Hematopoietic multipotent progenitor cell treated with erythropoietin and hydrocortisone succinate and interleukin-3 and kit ligand, for 8 days (in vitro differentiated cells): Measurements from ENCODE around the gene C17orf100.
"Not testable (repeated sequence)": the region's sequence is repeated elsewhere in the genome, so short reads cannot be mapped to it uniquely, and the experiment has no call there.

Source experiments
- DNase-seq: peaks from one replicate; pipeline ENCODE4 v3.0.0-alpha.2; 2015

C17orf100 gene

DNA sequence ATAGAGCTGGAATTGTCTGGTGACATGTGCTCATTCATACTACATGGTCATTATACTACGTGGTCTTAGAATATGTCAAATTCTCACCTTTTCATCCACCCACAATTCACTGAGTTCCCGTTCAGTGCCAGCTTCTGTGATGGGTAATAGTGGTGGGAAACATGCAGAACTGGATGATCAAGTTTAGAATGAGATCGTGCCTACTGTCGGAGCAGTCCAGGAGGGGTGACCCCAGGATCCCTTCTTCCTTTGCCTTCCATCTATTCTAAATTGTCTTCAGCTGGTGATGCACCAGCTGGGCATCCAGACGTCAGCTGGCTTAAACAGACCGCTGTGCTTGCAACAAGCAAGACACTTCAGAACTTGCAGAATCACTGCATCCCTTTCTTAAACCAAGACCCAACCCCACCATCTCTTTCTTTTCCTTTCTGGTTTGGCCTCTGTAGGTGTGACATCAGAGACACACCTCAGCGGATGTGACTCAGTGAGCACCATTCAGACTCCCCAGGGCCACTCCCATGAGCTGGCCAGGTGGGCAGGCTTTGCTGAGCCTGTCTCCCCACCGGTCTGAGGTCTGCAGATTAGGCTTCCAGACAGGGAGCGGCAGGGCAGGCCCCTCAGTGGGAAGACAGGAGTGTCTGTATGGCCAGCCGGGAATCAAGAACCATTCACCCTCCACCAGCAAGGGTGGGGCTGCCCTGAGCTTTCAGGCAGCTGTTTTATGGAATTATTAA is 18.1 kb downstream of the C17orf100 start:
- no peak for DNase-seq

DNA sequence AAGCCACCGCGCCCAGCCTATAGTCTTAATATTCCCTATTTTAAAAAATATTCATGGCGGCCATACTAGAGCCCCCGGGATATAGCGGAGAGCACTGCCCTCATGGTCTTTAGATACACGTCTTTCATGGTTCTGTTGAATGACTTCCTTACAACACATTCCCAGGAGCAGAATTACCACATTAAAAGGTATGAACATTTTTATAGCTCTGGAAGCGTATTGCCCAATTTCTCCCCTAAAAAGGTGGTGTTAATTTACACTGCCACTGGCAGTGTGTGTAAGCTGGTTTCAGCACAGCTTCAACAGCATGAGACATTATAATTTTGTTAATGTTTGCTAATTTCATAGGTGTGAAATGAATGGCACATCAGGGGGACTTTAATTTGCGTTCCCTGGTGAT is 19.0 kb downstream of the C17orf100 start:
- DNase-seq, result no peak

DNA sequence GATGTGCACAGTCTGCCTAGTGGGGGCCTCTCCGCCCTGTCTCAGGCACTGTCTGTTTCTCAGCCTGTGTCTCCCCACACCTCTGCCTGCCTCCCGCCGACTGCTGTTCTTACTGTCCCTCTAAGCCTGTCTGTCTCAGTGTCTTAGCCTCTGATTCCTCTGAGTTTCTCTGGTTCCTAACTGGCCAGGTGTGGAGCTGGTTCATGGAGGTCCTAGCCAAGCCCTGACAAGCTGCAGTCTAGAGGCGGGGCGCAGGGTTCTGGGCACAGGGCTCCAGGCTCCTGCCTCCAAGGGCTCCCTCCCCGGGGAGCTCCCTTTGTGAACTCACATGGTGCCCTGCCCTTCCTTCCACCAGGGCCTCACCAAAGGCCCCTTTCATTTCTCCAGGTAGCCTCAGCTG is 19.4 kb downstream of the C17orf100 start:
- DNase-seq, result no peak

DNA sequence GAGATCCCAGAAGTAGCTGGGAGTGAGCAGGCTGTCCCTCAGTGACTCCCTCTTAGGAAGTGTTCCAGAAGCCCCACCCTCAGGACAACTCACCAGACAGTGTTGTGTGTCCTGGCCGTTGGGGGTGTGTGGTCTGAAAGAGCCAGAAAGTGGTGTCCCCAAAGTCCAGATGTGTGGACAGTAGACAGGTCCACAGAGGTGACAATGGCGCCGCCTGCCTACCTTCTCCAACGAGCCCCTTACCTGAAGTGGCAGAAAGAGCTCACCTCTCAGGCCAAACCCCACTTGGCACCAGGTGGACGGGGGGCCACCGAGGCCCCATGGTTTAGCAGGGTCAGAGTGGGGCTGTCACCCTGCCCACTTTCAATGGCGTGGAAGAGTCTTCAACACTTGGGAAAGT is 19.9 kb downstream of the C17orf100 start:
- no peak for DNase-seq

DNA sequence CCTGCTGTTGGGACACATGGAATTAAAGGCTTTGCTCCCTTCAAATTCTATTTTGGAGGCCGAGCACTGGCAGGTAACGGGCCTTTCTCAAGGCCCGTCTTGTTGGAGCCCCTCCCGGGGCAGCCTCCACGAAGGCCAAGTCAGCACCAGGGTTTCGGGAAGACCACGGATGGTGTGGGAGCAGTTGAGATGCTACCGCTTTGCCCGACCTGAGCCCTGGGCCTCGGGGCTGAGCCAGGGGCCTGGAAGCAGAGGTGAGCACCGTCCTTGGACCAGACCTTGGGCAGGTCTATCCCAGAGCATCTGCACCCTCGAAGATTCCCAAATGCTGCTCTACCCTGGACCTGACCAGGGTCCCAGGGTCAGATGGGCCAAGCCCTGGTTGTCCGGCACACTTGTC is 23.0 kb downstream of the C17orf100 start:
- no peak for DNase-seq

DNA sequence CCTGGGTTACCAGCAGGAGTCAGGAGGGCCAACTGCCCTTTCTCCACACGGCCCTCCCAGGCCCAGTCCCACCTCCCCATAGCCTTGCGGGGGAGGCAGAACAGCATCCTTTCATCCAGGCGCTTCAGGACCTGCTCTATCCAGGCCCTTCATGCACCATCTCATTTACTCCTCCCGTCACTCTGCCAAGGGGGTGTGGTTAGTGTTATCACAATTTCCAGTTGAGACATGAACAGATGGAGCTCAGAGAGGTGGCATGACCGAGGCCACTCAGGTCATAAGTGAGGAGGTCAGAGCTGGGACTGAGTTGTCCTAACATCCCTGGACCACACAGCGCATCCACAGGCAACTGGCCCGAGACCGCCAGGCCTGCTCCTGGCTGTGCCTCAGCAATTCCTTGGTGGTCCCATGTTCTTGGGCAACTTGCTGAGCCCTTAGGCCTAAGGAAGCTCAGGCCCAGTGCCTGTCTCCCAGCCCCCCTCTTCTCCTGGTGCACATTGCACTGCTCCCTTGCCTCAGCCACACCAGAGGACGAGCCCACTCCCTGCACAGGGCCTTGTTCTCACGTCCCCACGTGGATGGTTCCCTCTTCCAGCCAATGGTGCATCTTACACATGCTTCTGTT is 23.8 kb downstream of the C17orf100 start:
- peak; percentile 89 for DNase-seq

DNA sequence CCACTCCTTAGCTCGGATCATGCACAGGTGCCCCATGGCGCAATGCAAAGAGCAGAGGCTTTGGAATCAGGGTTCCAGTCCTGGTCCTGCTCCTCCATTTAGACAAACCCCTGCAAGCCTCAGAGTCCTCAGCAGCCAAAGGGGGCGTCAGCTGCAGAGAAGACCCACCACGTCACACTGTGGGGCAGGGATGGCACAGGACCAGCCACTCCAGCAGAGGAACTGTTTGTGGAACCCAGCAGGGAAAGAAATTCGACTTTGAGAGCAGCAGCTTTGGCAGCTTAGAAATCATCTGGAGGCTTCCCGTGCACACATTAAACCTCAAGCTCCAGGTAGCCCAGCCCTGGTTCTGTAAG is 25.2 kb downstream of the C17orf100 start:
- DNase-seq, result no peak

DNA sequence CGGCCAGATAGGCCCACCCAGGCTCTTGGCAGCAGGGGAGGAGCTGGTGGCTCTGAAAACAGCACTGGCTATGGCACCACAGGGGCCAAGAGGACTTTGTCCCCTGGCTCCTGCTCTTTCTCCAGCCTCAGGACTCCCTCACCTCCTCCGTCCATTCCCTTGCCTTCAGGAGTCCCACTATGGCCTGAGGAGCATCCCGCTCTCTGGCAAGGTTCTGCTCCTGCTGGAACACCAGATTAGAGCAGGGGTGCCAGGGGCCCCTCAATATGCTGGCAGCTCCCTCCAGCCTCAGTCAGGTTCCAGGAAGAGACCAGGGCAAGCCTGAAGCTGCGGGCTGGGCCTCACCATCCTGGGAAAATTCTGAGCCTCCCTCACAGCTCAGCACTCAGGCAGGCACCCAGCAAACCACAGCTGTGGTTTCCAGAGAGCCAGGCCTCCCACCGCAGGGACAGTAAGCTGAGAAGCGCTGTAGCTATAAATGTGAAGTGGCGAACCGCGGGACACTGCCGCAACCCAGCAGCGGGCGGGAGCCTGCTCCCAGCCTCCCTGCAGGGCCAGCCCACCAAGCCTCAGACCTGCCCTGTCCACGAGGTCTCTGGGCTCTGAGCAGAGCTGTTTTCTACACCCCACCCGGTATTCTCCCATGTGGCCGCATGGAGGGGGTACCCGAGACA is 25.7 kb downstream of the C17orf100 start:
- DNase-seq, result no peak

DNA sequence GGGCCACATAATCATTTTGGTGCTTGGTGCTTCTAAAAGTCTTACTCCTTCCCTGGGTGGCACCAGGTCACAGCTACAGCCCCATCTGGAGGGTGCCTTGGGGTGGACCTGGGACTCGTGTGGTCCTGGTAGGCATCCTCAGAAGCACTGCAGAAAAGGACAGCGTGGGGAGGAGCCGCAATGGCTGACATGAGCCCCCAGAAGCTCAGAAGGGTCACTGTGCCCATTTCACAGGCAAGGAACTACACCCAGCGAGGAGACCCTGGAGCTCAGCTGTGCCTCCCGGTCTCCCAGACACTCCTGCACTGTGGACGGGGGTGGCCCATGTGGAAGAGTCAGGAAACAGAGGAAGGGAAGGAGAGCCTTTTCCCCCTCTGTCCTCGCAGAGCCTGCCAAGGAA is 26.4 kb downstream of the C17orf100 start:
- DNase-seq, result no peak

DNA sequence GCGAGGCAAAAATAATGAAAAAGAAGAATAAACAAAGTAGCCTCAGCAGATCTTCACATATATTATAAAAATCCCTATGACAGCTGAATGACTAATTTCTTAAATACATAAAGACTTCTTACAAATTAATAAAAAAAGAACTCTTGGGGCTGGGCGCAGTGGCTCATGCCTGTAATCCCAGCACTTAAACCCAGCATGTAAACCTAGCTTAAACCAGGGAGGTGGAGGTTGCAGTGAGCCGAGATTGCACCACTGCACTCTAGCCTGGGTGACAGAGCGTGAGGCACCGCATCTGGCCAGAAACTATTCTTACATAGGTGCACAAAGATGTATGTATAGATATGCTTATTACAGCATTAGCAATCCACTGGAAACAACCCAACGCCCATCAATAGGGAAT is 27.7 kb downstream of the C17orf100 start:
- no peak for DNase-seq

DNA sequence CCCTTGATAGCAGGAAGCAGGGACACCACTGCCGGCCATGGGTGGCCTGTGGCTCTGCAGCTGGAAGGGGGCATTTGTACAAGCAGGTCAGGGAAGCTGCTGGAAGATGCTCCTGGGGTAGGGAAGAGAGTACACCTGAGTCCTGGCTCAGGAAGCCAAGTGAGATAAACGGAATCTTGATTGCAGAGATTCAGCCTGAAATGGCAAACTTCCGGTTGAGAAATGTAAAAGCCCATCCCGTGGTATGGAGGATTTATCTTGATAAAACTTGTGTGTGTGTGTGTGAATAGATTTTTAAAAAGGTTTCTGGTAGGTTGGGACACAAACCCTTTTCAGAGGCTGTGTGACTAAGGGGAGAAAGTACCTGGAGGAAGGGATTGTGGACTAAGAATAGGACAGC is 29.6 kb downstream of the C17orf100 start:
- DNase-seq, result no peak

DNA sequence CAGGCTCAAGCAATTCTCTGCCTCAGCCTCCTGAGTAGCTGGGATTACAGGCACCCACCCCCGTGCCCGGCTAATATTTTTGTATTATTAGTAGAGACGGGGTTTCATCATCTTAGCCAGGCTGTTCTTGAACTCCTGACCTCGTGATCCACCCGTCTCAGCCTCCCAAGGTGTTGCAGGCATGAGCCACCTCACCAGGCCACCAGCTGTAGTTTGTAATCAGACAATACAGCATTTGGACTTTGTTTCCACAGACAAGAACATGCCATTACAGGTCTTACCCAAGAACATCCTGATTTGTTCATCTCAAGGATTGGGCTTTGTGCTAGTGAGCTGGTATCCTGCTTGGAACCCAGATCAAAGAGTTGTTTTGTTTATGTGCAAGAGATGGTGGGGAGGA is 30.1 kb downstream of the C17orf100 start:
- DNase-seq, result no peak

DNA sequence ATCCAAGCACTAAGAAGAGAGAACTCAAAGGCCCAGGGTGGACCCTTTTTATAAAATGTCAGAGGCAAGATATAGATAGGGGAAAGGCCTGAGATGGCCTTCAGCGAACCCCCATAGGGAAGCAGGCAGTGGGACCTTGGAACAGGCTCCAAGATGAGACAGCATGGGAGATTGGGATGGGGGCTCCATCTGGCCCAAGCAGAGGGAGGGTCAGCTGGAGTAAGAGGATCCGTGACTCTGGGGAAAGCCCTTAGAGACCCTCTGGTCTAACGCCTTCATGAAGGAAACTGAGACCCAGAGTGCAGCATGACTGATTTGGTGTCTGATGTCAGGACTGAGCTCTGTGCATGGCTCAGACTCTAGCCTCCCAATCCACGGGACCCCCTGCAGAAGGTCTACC is 30.8 kb downstream of the C17orf100 start:
- DNase-seq, result no peak

DNA sequence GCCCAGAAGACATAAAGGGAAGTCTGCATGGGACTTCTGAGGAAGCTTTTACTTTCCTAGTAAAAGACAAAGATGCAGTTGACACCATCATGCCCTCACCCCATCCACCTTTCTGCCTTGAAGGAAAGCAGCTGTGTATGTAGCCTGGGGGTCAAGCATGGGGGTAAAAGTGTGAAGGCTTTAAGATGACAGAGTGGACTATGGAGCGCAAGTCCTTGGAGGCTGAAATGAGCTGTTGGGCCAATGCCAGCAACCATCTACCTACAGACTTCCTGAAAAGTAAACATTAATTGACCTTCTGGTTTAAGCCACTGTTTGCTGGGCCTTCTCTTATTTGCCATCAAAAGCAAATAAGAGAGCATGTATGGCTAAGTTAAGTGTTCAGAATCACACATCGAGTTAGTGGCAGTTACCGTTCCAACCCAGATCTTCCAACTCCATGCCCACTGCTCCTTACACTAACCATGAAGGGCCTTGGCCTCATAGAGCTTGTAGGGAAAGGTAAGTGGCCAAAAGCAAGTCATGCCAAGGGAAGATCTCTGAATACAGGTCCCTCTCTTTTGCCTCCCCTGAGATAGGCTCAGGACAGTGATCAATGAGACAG is 31.6 kb downstream of the C17orf100 start:
- DNase-seq, result no peak

DNA sequence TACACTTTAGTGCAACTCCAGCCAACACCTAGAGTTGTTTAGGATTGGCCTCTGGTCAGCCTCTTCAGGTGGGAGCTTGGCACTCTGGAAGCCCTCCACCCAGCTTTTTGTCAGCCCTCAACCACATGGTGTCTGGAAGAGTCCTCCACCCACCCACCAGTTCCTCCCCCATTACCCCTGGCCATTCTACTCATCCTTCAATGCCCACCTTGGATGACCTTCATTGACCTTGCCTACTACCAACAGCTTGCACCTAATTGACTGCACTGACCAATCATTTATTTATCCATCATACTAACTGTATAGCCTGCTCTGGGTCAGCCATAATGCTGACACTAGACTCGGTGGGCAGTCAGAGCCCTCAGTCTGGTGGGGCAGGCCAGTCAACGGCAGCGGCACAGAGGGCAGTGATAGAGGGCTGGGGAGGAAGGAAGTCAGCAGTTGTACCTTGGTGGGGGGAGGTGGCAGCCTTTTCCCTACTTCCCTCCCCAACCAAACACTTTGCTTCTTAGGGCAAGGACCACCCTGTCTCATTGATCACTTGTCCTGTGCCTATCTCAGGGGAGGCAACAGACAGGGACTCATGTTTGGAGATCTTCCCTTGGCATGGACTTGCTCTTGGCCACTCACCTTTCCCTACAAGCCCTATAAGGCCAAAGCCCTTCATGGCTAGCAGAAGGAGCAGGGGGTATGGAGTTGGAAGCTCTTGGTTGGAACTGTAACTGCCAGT is 32.3 kb downstream of the C17orf100 start:
- DNase-seq, result no peak

DNA sequence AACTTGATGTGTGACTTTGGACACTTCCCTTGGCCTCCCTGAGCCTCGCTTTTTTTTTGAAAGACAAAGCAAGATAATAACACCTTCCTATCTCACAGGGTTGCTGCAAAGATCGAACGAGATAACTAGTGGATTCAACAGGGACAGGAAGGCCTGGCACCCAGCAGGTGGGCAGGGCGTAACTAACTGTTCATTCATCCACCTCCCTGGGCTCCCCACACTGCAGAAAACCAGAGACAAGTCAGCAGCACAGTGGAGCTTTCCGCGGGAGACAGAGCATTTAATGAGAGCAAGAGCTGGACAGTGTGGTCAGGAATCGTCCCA is 32.9 kb downstream of the C17orf100 start:
- no peak for DNase-seq

DNA sequence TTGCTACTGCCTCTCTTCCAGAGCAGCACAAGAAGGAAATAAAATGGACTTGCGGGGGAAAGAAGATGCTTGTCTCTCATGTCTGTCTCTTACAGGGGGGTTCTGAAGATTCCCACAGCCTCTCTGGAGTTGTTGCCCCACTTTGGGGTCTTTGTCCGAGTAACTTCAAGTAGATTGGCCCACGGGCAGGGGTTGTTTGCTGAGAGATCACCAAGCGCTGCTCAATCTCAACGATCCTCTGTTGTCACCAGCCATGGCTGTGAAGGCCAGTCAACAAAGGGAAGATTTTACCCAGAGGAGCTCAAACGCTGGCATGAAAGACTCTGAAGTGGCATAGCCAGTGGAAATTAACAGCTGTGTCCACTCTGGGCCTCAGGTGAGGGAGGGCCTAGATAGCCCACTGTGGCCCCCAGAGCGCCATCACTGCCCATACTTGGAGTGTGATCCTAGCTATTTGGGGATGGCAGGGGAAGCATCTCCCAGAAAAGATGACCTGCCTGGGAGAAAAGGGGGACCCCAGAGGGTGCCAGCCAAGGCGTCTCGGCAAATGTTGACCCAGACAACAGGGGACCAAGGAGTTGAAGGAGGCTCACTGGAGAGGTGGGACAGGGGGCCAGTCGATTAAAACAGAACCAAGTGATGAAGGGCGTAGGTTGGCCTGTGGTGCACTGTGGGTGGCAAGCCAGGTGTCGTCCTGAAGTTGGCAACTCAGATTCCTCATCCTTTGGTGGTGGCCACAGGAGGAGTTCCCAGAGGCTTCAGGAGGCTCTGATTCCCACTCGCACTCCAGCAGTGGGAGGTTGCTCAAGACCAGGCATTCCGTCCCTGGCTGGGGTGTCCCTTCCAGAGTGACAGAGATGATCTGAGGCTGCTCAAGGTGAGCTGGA is 33.6 kb downstream of the C17orf100 start:
- DNase-seq, result no peak

DNA sequence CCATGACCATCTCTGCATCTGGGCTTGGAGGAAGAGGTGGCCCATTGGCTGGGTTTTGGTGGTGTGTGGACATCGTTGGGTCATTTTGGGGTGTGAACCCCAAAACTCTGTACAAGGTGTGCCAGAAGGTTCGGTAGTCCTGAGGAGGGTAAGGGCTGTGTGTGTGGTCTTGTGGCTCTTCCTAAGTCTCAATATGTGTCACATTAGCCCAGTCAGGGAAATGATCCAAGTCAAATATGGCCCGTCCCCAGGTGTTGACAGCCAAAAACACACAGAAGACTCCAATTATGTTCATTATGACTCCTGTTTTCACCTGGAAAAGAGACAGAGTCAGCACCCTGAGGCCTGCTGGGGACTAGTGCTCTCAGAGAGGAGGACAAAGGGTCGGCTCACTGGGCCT is 34.5 kb downstream of the C17orf100 start:
- DNase-seq, result no peak

DNA sequence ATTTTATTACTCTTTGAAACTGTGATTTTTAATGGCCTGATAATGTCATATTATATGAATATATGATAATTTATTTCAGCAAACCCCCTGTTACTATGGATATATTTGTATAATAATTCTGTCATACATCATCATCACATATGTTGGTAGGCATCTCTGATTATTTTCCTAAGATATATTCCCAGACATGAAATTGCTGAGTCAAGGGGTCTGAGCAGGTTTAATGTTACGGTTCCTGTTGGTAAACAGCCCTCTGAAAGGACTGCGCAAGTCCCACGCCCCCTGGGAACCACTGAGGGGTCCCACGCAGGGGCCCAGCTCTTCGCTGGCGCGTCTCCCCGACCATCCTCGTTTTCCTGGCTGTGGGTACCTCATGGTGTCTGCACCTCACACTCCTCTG is 37.4 kb downstream of the C17orf100 start:
- DNase-seq, result no peak

DNA sequence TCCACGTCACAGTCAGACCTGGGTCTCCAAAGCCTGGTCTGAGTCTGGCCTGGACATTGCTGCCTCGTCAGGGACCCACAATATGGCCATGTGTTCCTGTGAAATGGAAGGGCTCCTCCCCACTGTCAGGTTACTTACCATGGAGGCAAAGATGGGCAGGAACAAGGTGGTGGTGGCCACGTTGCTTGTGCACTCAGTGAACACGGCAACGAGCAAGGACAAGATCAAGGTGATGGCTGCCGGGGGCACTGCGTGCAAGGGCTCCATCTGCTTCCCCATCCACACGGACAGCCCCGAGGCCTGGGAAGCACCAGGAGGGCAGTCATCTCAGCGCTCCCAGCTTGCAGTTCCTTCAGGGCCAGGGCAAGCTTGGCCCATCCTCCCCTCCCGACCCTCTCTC is 39.1 kb downstream of the C17orf100 start:
- no peak for DNase-seq

DNA sequence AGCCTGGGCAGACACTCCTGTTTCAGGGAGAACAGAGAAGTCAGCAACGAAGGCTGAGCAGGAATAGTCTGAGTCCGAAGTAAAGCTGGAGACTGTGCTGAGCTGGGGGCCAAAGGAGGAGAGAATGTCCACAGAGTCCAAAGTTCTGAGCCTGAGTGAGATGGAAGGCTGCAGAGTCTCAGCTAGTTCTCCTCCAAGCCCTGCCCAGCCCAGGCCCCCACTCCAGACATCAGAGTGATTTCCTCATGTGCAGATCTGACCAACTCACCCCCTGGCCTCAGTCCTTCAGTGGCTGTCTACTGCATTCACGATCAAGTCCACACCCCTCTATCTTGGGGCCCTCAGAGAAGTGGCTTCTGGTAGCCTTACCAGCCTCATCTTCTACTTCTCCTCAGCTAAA is 40.0 kb downstream of the C17orf100 start:
- no peak for DNase-seq

DNA sequence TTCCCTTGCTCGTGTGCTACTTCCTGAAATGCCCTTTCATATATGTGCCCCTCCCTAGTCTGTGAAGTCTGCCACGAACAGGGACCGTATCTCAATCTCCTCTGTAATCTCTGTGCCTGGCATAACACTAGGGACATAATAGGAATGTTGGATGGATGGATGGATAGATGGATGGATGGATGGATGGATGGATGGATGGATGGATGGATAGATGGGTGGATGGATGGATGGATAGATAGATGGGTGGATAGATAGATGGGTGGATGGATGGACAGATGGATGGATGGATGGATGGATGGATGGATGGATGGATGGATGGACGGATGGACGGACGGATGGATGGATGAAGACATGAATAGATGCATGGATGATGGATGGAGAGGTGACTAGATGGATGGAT is 40.4 kb downstream of the C17orf100 start:
- not testable (repeated sequence) for DNase-seq

DNA sequence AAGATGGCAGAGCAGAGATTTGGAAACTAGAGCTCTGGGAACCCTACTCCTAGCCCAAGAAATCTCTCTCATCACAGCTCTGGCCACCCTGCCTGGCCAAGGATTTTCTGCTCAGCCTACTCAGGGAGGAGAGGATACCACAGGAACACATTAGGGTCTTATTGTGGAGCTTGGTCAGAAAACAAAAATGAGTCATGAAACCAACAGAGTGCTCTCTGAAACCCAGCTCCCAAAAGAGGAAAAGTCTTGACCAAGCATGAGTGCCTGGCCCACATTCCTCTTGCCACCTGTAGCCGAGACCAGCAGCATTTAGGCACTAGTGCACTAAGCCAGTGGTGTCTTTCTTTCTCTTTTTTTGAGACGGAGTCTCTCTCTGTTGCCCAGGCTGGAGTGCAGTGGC is 43.5 kb downstream of the C17orf100 start:
- no peak for DNase-seq
